ENCODE data around the gene AFAP1.

AFAP1 gene

GRCh38 chr4:7968262-7968896 lies 28.7 kb upstream of the AFAP1 start:
- DNase-seq = no peak

DNA sequence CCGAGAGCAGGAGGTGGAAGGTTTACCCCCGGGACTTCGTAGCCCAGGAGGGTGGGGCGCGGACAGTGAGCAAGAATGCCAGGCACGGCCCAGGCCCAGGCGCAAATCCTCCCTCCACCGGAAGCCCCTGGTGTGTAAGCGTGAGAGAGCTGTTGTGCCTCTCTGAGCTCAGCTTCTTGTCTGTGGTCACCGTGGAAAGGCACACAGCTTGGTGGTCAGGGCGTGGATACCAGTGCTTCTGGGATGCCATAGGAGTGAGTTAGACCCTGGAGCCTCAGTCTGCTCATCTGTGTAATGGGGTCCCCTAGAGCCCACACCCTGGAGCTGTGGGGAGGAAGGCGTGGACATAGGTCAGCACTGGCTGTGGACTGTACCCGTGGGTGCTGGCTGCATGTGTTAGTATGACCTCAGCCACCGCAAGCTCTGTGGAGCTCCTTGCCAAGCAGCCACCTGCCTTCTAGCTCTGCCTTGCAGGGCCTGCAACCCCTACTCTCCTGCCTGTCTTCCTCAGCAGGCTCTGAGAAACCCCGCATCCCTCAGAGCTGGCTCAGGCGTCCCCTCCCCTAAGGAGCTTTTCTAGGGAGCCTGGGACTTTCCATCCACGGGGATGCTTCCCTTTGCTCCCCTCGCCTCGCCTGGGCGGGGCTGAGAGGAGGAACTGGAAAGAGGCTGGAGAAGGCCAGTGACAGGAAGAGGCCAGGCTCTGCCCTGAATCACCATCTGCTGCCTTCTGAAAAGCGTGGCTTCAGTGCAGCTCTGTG lies 28.0 kb upstream of the AFAP1 start:
- no peak for DNase-seq

GRCh38 chr4:7967063-7967440 lies 27.4 kb upstream of the AFAP1 start:
- DNase-seq = no peak

DNA sequence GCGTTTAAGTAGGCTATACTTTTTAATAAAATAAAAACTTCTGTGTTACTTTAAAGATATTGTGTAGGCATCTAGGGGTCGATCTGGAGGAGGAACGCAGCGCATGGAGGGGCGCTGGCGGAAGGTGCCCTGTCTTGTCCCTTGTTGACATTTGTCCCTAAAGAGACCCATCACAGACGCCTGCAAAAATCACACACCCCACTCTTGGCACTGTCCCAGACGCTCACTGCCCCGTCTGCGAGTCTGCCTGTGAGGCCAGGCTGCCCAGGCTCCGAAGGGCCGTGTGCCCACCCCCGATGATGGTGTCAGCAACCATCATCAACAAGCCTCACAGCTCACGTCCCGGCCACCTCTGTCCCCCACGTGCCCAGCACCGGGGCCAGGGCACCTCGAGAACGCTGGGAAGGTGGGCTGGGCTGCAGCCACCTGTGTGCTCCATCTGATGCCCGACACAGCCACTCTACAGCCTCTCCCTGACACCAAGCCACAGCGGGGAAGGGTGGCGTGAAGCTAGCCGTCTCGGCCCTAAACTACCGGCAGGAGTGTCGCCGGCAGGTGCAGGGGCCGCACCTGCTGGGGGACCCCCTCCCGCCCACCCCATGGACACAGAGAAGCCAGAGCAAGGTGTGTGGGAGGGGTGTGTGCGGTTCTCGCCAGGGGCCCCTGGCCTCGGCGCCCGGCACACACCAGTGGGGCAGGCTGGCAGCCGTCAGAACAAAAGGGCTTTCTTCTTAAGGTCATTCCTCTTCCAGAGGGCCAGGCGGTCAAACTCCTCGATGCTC lies 26.8 kb upstream of the AFAP1 start:
- no peak for DNase-seq

DNA sequence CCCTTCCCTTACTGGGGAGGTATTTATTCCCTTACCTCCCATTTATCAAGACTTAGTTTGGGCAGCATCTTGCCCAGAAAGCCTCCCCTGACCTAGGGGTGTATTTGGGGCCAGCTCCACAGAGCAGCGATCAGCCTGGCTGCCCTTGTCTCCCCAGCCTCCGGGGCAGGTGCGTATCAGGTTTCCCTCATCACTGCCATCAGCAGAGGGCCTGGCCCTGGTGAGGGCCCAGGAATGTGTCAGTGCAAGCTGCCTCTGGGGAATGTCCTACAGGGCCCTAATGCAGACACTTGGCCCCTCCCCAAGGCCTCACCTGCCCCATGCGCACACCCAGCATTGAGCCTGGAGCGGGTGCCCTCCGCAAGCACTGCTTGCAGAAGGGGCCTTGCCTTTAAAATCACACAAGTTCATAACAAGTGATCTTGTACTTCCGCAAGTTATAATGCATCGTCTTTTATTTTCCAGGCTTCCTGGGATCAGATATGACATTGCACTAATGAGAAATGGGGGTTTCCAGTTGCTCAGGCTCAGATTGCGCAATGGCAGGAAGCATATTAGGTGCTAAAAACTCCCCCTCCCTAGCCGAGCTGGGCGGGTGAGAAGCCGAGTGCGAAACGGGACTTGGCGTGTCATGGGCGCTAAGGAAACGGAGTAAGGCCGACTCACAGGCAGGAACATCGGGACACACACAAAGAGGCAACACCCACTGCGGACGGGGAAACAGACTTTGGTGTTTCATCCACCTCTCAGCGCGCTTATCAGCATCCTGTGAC lies 25.4 kb upstream of the AFAP1 start:
- no peak for DNase-seq

DNA sequence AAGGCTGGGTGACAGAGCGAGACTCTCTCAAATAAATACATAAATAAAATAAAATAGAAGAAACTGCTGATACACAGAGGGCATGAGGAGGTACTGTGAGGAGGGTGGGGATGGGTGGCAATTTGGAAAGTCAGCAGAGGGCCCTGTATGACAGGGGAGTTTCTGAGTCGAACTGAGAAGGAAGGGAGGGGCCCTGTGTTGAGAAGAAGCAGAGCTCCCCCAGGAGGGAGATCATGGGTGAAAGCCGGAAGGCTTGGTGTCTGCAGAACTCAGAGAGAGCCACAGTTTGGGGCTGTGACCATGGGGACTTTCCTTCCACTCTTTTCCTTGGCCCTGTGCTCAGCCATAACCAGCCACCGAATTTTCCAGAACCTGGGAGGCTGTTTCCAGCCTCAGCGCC lies 24.8 kb upstream of the AFAP1 start:
- no peak for DNase-seq

DNA sequence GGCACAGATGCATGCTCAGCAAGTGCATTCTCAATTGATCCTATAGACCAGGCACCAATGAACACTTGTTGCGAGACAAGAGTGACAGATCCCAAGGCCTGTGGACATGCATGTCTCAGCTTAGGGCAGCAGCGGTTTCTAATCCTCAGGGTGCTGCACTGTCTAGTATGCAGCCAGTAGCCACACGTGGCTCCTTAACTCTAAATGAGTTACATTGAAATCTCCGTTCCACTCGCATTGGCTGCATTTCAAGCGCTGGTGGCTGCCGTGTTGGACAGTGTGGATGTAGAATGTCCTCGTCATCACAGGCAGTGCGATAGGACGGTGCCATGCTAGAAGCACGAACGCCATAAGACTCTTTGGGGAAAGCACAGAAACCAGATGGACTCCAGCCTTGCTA lies 24.0 kb upstream of the AFAP1 start:
- DNase-seq = no peak

DNA sequence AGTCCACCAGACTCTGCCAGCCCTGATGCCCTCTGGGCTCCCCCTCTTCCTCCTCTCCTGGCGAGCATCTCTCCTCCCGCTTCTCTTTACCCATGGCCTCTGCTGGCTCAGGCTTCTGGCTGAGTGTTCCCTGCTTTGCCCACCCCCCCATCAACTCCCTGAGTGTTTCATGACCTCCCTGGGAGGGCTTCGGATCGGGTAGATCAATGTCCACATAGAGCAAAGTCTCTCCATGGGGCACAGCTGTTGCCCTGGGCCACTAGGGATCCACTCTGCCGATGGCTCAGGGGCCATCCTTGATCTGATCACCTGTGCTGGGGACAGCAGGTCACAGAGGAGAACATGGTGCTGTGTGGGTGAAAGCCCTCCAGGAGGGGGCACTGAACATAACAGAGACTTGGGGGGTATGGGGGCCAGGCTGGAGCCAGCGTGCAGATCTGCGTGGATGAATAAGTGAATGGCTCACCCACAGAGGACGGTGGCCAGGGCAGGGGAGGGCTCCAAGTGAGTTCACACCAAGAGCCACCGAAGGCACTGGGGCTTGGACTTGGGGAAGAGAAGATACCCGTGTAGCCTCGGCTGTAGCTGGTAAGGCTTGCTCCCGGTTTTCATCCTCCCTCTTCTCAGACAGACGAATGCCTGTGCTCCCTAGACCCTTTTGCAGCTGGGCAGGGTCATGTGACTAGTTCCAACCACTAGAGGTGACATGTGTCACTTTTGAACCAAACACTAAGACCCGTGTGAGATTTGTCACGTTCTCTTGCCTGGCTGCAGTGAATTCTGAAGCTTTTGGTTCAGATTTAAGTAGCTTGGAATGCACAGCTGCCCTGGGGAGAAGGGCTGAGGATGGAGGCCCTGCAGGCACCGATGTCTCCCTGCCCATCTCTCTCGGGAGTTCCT lies 23.2 kb upstream of the AFAP1 start:
- no peak for DNase-seq

DNA sequence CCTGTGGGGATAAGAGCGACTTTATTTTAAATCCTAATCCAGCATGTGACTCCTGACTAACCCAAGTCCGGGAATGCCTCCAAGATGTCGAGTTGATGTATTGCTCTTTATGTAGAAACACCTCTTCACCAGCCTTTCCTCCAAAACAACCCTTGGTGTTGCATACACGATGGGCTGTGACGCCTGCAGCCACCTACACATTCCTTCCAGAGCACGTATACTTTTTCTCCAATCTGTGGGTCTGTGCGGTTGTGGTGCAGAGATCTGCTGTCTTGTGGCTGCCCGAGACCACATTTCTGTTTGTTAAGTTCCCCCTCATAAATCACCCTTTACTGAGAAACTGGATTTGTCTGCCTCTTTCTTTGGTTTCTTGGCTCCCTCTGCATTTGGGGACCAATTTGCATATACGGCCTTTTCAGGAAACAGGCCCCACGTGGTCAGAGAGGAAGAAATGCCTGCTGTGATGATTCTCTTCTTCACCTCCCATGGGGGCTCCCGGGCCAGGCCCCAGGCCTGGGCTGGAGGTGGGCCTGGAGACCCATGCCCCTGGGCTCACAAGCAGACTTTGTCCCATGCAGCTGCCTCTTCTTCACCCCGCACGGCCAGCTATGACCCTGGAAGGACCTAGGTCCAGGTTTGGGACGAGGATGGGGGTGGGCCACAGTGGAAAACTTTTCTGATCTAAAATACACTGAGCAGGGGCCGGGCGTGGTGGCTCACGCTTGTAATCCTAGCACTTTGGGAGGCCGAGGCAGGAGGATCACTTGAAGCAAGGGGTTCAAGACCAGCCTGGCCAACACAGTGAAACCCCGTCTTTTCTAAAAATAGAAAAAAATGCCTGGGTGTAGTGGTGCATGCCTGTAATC lies 21.4 kb upstream of the AFAP1 start:
- DNase-seq = no peak

DNA sequence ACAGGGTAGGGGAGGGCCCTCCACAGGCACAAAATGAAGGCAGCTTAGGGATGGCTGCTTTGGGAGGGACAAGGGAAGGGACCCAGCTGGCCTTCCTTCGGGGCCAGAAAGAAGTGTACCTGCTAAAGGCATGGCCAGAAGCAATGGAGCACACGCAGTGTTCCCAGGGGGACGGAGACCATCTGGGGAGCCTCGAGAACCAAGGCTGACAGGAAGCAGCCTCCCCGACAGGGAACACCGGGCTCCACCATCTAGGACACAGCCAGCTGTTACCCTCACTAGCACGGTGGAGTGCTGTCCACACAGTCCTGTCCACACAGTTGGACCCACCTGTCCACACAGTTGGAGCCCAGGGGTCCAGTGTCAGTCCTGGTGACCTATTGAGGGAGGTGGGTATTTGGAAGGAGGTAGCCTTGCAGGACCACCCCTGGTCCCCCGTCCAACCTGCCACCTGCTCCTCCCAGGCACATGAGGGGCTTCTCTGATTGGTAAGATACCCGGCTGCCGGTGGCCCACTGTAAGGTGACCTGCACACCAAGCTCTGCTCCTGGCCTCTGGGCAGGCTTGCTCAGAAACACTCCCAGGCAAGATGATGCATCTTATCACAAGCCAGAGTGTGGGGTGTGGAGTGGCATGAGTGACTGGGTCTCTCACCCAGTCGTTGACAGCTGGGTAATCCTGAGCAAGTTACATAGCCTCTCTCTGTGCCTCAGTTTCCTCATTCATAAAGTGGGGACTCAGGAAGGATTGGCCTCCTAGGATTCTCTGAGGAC lies 20.5 kb upstream of the AFAP1 start:
- no peak for DNase-seq

GRCh38 chr4:7959078-7959477 lies 19.4 kb upstream of the AFAP1 start:
- DNase-seq = no peak

GRCh38 chr4:7956934-7957656 lies 17.4 kb upstream of the AFAP1 start:
- DNase-seq = no peak

- DNase-seq = no peak
Measured at GRCh38 chr4:7956270-7956808, 16.7 kb upstream of the AFAP1 start.

DNA sequence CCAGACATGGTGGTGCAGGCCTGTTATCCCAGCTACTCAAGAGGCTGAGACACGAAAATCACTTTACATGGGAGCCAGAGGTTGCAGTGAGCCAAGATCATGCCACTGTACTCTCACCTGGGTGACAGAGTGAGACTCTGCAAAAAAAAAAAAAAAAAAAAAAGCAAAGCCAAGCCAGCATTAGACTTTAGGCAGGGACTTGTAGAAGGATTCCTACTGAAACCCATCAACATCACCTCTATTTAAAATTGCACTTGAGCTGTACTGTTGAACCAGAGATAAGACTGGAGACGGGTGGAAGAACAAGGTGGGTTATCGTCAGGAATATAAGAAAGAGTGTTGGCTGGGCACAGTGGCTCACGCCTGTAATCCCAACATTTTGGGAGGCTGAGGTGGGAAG lies 15.7 kb upstream of the AFAP1 start:
- no peak for DNase-seq

DNA sequence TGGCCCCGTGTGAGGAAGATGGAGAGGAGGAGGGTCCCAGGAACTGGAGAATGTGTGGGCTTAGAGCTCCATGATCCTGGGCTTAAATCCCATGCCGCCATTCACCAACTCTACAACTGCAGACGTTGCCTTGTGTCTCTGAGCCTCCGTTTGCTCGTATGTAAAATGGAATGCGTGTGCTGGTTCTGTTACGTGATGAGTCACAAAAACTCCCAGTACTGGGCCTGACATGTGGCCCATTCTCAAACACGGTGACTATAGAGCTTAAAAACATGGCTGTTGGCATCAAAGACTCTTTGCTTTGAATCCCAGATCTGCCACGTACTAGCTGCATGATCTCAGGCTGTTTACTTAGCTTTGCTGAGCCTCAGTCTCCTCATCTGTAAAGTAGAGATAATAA lies 13.0 kb upstream of the AFAP1 start:
- DNase-seq = no peak

GRCh38 chr4:7950301-7951092 lies 10.8 kb upstream of the AFAP1 start:
- DNase-seq = no peak

DNA sequence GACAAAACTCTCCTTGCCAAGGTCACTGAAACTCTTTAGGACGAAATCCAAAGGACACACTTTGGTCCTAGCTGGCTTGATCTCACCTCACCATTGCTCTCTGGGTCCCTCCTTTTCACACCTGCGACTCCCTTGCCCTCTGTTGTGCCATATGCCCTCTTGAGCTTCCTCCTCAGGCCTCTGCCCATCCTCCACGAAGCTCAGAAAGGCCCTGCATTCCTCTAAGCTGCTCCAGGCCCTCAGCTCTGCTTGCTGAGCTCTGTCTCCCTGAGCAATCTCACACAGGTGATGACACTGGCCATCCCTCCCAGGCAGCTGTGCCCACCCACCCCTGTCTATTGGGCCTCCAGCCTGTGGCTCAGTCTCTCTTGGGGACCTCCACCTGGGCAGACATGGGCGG lies 10.1 kb upstream of the AFAP1 start:
- DNase-seq = no peak

- no peak for DNase-seq
Measured at GRCh38 chr4:7947927-7948326, 8.3 kb upstream of the AFAP1 start.

Data from midbrain (tissue), 1 donor.